Measurements from ENCODE around the gene SYTL3.
A peak's percentile ranks its signal among the peaks of the same experiment; 100 is the strongest.
"Not testable (repeated sequence)": the region's sequence is repeated elsewhere in the genome, so short reads cannot be mapped to it uniquely, and the experiment has no call there.

Gene SYTL3

DNA sequence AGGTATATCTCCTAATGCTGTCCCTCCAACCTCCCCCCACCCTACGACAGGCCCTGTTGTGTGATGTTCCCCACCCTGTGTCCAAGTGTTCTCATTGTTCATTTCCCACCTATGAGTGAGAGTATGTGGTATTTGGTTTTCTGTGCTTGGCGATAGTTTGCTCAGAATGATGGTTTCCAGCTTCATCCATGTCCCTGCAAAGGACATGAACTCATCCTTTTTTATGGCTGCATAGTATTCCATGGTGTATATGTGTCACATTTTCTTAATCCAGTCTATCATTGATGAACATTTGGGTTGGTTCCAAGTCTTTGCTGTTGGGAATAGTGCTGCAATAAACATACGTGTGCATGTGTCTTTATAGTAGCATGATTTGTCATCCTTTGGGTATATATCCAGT is 35.2 kb upstream of the SYTL3 start:
- H3K27me3 Mint-ChIP-seq, H3K9me3 Mint-ChIP-seq, ATAC-seq, H3K4me1 Mint-ChIP-seq, H3K4me3 Mint-ChIP-seq, H3K27ac Mint-ChIP-seq: not testable (repeated sequence)
- H3K36me3 Mint-ChIP-seq = peaks cover 81% of the 10 kb centered on the region

- not testable (repeated sequence) for H3K4me3 Mint-ChIP-seq, H3K9me3 Mint-ChIP-seq, H3K27ac Mint-ChIP-seq, ATAC-seq, H3K27me3 Mint-ChIP-seq, H3K4me1 Mint-ChIP-seq
- H3K36me3 Mint-ChIP-seq = peaks cover 60% of the 10 kb centered on the region
These were observed 31.6 kb upstream of the SYTL3 start for GRCh38 chr6:158618289-158618688.

- Mint-ChIP-seq H3K27ac (no peak overlapping the region), H3K36me3 (peaks cover 52% of the 10 kb centered on the region), H3K27me3 (no peaks in the 10 kb centered on the region), H3K4me1 (no peaks in the 10 kb centered on the region), H3K9me3 (no peaks in the 10 kb centered on the region), H3K4me3 (no peak overlapping the region)
- ATAC-seq = no peak
These were observed 29.7 kb upstream of the SYTL3 start for GRCh38 chr6:158619922-158620801.

- Mint-ChIP-seq H3K9me3 (no peaks in the 10 kb centered on the region), H3K36me3 (peaks cover 47% of the 10 kb centered on the region), H3K4me1 (no peaks in the 10 kb centered on the region), H3K27me3 (no peaks in the 10 kb centered on the region), H3K4me3 (no peak overlapping the region), H3K27ac (no peak overlapping the region)
- no peak for ATAC-seq
These were observed 28.7 kb upstream of the SYTL3 start for GRCh38 chr6:158620963-158621693.

GRCh38 chr6:158621694-158622544 is 27.9 kb upstream of the SYTL3 start:
- H3K4me1 Mint-ChIP-seq = no peaks in the 10 kb centered on the region
- no peaks in the 10 kb centered on the region for H3K9me3 Mint-ChIP-seq
- no peak for ATAC-seq
- no peaks in the 10 kb centered on the region for H3K27me3 Mint-ChIP-seq
- no peak overlapping the region for H3K27ac Mint-ChIP-seq
- no peak overlapping the region for H3K4me3 Mint-ChIP-seq
- peaks cover 47% of the 10 kb centered on the region for H3K36me3 Mint-ChIP-seq

DNA sequence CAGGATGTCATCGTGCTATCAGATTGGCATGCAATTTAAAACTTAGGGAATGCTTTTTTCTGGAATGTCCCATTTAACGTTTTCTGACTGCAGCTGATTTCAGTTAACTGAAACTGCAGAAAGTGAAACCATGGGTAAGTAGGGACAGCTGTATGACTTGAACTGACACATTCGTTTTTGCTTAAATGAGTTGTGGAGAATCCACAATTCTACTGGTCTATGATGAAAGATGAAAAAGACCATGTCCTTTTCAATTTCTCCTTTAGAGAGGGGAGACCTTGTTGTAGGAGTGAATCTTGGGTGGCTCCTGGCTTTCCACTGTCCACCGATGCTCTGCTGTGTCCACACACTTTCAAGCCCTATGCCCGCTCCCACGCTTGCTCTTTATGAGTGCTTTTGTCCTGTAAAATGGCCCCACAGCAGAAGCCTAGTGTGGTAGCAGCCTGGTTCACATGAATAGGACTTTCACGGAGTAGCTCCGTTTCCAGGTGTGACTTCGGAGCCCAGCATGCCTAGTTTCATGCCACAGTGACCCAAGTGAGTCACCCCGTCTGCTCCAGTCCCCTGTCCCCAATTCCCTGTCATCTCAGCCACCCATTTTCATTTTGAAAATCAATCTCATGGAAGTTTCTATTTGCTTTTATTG is 27.2 kb upstream of the SYTL3 start:
- Mint-ChIP-seq H3K4me3 (no peak overlapping the region), H3K9me3 (no peaks in the 10 kb centered on the region), H3K36me3 (peaks cover 47% of the 10 kb centered on the region), H3K27ac (no peak overlapping the region), H3K4me1 (no peaks in the 10 kb centered on the region), H3K27me3 (no peaks in the 10 kb centered on the region)
- no peak for ATAC-seq

GRCh38 chr6:158624684-158625682 is 24.9 kb upstream of the SYTL3 start:
- ATAC-seq = no peak
- no peaks in the 10 kb centered on the region for H3K4me1 Mint-ChIP-seq
- H3K4me3 Mint-ChIP-seq = no peak overlapping the region
- H3K9me3 Mint-ChIP-seq = no peaks in the 10 kb centered on the region
- no peak overlapping the region for H3K27ac Mint-ChIP-seq
- peaks cover 41% of the 10 kb centered on the region for H3K36me3 Mint-ChIP-seq
- no peaks in the 10 kb centered on the region for H3K27me3 Mint-ChIP-seq

DNA sequence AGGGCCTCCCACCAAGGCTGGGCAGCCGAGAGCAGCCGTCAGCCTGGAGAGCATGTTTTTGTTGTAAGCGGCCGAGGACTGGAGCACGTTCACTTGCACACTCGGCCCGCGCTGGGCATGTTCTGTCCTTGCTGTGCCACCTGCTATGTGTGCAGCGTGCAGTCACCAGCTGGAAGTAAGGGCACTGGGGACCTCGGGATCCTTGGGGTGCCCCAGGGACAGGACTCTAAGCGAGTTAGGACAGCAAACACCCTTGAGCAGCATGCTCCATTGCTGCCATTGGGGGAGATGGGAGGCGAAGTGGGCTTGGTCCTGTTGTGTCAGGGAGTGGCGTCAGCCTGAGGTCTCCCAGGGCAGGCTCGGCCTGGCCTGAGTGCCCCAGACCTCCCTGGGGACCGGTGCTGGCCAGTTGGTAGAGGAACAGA is 24.0 kb upstream of the SYTL3 start:
- H3K27ac Mint-ChIP-seq = no peak overlapping the region
- H3K4me3 Mint-ChIP-seq = no peak overlapping the region
- H3K9me3 Mint-ChIP-seq = no peaks in the 10 kb centered on the region
- H3K4me1 Mint-ChIP-seq = no peaks in the 10 kb centered on the region
- peaks cover 33% of the 10 kb centered on the region for H3K36me3 Mint-ChIP-seq
- no peaks in the 10 kb centered on the region for H3K27me3 Mint-ChIP-seq
- ATAC-seq = no peak

DNA sequence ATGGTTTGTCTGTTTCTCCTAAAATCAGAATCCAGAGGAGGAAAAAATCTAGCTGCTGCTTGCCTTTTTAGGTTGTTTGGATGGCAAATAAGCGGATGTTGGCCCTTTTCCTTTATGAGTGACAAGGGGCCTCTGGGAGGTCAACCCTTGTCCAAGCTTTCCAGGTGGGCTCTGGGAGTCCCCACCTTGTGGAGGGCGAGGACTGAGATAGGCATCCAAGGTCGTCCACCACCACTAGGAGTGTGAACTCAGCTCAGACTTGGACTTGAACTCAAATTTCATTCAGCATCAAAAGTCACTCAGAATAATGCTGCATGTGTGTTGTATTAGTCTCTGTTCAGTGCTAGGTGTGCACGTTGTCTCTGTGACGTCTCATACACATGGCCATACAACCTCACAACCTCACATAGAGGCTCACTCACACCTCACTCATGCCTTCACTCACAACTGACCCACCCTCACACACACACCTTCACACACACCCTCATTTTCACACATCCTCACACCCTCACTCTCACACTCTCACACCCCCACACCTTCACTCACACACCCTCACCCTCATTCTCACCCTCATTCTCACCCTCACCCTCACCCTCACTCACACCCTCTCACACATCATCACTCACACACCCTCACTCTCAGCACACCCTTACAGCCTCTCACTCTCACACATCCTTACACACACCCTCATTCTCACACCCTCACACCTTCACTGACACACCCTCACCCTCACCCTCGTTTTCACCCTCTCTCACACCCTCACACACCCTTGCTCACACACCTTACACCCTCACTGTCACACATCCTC is 23.3 kb upstream of the SYTL3 start:
- Mint-ChIP-seq H3K27ac (peak overlapping the region; percentile 2), H3K4me1 (no peaks in the 10 kb centered on the region), H3K36me3 (peaks cover 37% of the 10 kb centered on the region)

GRCh38 chr6:158627168-158627939 is 22.5 kb upstream of the SYTL3 start:
- no peaks in the 10 kb centered on the region for H3K9me3 Mint-ChIP-seq
- H3K4me1 Mint-ChIP-seq = no peaks in the 10 kb centered on the region
- H3K27ac Mint-ChIP-seq = peak overlapping the region; percentile 2
- H3K4me3 Mint-ChIP-seq = no peak overlapping the region
- ATAC-seq = no peak
- H3K36me3 Mint-ChIP-seq = peaks cover 43% of the 10 kb centered on the region
- H3K27me3 Mint-ChIP-seq = no peaks in the 10 kb centered on the region

More for the DNA sequence above, 23.3 kb upstream of the SYTL3 start:
- peak; percentile 37 for ATAC-seq
- H3K9me3 Mint-ChIP-seq = no peaks in the 10 kb centered on the region
- no peak overlapping the region for H3K4me3 Mint-ChIP-seq
- H3K27me3 Mint-ChIP-seq = no peaks in the 10 kb centered on the region

DNA sequence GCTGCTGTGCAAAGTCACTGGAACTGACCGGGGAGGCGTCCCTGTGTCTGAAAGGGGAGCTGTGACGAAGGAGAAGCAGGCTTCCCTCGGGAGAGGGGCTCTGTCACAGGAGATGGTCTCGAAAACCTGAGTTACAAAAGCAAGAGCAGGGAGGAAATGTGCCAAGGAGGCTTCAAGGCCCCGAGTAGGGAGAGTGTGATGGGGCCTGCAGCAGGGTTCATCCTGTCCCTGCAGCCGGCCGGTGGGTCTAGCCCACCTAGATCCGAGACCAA is 22.0 kb upstream of the SYTL3 start:
- Mint-ChIP-seq H3K4me1 (no peaks in the 10 kb centered on the region), H3K27me3 (no peaks in the 10 kb centered on the region), H3K9me3 (no peaks in the 10 kb centered on the region), H3K36me3 (peaks cover 44% of the 10 kb centered on the region), H3K4me3 (no peak overlapping the region), H3K27ac (peak overlapping the region; percentile 2)
- no peak for ATAC-seq

- no peak overlapping the region for H3K27ac Mint-ChIP-seq
- H3K27me3 Mint-ChIP-seq = no peaks in the 10 kb centered on the region
- ATAC-seq = no peak
- H3K36me3 Mint-ChIP-seq = peaks cover 44% of the 10 kb centered on the region
- no peaks in the 10 kb centered on the region for H3K9me3 Mint-ChIP-seq
- H3K4me3 Mint-ChIP-seq = no peak overlapping the region
- H3K4me1 Mint-ChIP-seq = no peaks in the 10 kb centered on the region
These were observed 21.3 kb upstream of the SYTL3 start for GRCh38 chr6:158628542-158628941.

All from stimulated activated memory B cell treated with anti-CD40 and anti-IgM and Interleukin-4, amounts not matched to agents 10 μg/mL and 1 μg/mL and 100 μg/mL, for 72 hours (primary cell).